Osteocyte (in vitro differentiated cells): ENCODE data around the gene TAAR2. TPM values are rescaled to one million over a fixed set of nuclear protein-coding genes. Genes with fewer than 3 reads are reported as not detected.

Source experiments
- DNase-seq: peaks from one replicate; pipeline ENCODE4 v3.0.0; 2021; ENCODE audit warnings: mixed read lengths; ENCODE audit not compliant: unreplicated experiment; ENCODE audit errors: extremely low spot score
- H3K27ac Mint-ChIP-seq: one replicate; pipeline ENCODE4 v1.8.0; 2021; ENCODE audit warnings: mild to moderate bottlenecking, mixed read lengths; ENCODE audit not compliant: unreplicated experiment
- H3K27me3 Mint-ChIP-seq: one replicate; pipeline ENCODE4 v1.8.0; 2021; ENCODE audit warnings: mixed read lengths; ENCODE audit not compliant: unreplicated experiment
- H3K36me3 Mint-ChIP-seq: one replicate; pipeline ENCODE4 v1.8.0; 2021; ENCODE audit warnings: mixed read lengths; ENCODE audit not compliant: unreplicated experiment
- H3K4me1 Mint-ChIP-seq: one replicate; pipeline ENCODE4 v1.8.0; 2021; ENCODE audit warnings: mixed read lengths; ENCODE audit not compliant: unreplicated experiment
- H3K4me3 Mint-ChIP-seq: one replicate; pipeline ENCODE4 v1.8.0; 2021; ENCODE audit warnings: mild to moderate bottlenecking, moderate library complexity, mixed read lengths; ENCODE audit not compliant: unreplicated experiment
- H3K9me3 Mint-ChIP-seq: one replicate; pipeline ENCODE4 v1.8.0; 2021; ENCODE audit warnings: mixed read lengths; ENCODE audit not compliant: unreplicated experiment
- total RNA-seq: library from RNA; stranded (reverse); gene quantifications from 2 replicates; pipeline ENCODE4 v1.2.1, GENCODE V29; 2021
- TF ChIP-seq, protein P1 (sequence below): fragments of 200-600 bp; sonication (generic); IDR thresholded peaks from 2 replicates; pipeline ENCODE4 v1.5.0; 2021; ENCODE audit warnings: antibody characterized with exemption, mild to moderate bottlenecking, moderate library complexity

TAAR2 gene
- total RNA-seq, 1 donor from 2014 or later = not detected

DNA sequence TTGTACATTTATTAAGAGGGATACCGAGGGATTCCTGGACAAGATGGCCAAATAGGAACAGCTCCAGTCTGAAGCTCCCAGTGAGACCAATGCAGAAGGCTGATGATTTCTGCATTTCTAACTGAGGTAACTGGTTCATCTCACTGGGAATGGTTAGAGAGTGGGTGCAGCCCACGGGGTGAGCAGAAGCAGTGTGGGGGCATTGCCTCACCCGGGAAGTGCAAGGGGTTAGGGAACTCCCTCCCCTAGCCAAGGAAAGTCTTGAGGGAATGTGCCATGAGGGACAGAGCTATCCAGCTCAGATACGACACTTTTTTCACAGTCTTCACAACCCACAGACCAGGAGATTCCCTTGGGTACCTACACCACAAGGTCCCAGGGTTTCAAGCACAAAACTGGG, 10.7 kb upstream of the TAAR2 start:
- Mint-ChIP-seq H3K36me3 (no peaks in the 10 kb centered on the region), H3K9me3 (peaks cover 4% of the 10 kb centered on the region), H3K4me1 (no peaks in the 10 kb centered on the region), H3K27me3 (peaks cover 69% of the 10 kb centered on the region), H3K4me3 (no peak overlapping the region), H3K27ac (no peak overlapping the region)
- TF ChIP-seq, protein P1, sequence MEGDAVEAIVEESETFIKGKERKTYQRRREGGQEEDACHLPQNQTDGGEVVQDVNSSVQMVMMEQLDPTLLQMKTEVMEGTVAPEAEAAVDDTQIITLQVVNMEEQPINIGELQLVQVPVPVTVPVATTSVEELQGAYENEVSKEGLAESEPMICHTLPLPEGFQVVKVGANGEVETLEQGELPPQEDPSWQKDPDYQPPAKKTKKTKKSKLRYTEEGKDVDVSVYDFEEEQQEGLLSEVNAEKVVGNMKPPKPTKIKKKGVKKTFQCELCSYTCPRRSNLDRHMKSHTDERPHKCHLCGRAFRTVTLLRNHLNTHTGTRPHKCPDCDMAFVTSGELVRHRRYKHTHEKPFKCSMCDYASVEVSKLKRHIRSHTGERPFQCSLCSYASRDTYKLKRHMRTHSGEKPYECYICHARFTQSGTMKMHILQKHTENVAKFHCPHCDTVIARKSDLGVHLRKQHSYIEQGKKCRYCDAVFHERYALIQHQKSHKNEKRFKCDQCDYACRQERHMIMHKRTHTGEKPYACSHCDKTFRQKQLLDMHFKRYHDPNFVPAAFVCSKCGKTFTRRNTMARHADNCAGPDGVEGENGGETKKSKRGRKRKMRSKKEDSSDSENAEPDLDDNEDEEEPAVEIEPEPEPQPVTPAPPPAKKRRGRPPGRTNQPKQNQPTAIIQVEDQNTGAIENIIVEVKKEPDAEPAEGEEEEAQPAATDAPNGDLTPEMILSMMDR = no peak
- no peak for DNase-seq

DNA sequence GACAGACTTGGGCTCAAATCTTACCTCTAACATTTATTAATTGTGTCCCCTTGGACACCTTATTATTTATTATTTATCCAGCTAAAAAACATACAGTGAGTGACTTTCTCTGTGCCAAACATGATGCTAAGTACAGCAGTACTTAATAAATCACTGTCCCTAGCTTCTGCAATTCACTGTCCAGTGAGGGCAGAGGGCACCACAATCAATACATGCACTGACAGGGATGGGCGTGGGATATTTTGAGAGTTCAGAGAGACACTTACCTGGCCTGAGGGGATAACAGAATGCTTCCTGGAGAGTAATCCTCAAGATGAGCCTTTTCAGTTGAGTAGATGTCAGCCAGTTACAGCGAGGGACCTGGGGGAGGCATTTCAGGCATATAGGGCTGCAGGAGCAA, 9.3 kb upstream of the TAAR2 start:
- H3K4me1 Mint-ChIP-seq = no peaks in the 10 kb centered on the region
- H3K27ac Mint-ChIP-seq = no peak overlapping the region
- H3K36me3 Mint-ChIP-seq = no peaks in the 10 kb centered on the region
- peaks cover 4% of the 10 kb centered on the region for H3K9me3 Mint-ChIP-seq
- TF ChIP-seq, protein P1 = no peak
- no peak for DNase-seq
- H3K27me3 Mint-ChIP-seq = peaks cover 66% of the 10 kb centered on the region
- no peak overlapping the region for H3K4me3 Mint-ChIP-seq

DNA sequence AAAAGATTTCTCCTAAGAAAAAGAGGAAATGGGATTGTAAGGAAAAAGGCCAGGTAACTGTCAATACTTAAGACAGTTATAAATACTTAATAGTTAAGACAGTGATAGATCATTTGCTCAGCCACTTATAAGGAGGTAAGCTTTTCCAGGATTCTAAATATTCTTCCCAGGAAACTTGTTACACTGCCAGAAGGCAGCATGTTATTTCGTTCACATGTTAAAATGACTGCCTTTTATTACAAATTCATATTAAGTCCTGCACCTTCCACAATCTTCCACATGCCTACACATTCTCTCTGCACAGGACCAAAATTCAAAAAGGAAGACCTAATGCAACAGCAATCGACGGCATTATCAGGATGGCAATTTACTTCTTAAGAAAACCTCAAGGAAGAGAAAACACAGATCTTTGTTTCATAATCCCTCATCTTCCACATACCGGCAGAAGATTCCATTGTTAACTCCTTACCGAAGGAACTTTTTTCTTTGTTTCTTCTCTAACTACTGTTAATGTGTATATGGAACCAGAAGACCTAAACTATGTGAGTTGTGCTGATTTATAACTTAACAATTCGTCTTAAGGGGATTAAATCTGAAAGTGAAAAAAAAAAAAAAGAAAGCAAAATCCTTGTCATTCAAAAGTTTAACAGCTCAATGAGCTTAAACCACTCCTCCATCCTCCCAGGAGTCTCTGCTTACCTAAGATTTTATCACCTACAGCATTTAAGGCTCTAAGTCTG, 799 bp downstream of the TAAR2 start:
- no peak overlapping the region for H3K4me3 Mint-ChIP-seq
- no peaks in the 10 kb centered on the region for H3K36me3 Mint-ChIP-seq
- no peaks in the 10 kb centered on the region for H3K9me3 Mint-ChIP-seq
- no peak for DNase-seq
- peaks cover 45% of the 10 kb centered on the region for H3K27me3 Mint-ChIP-seq
- H3K27ac Mint-ChIP-seq = no peak overlapping the region
- TF ChIP-seq, protein P1 = no peak
- H3K4me1 Mint-ChIP-seq = no peaks in the 10 kb centered on the region

DNA sequence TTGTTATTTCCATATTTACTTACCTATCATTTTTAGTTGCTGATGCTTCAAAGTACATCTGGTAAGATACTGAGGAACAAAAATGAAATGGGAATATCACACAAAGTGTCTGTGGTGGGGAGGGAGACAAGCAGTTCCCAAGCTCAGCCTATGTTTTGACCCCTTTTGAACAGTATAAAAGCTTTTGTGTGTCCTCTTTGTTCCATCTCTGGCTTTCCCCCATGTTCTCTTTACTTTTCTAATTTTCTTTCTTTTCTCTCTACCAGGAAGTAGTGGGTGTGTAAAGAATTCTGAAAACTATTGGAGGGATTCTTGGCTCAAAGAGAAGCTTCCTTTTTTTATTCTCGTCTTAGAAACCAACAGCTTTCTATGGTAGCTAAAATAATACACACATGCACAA, 7.4 kb downstream of the TAAR2 start:
- Mint-ChIP-seq H3K27me3 (peaks cover 32% of the 10 kb centered on the region), H3K36me3 (no peaks in the 10 kb centered on the region), H3K9me3 (no peaks in the 10 kb centered on the region), H3K27ac (no peak overlapping the region), H3K4me3 (no peak overlapping the region), H3K4me1 (no peaks in the 10 kb centered on the region)
- TF ChIP-seq, protein P1 = no peak
- no peak for DNase-seq

DNA sequence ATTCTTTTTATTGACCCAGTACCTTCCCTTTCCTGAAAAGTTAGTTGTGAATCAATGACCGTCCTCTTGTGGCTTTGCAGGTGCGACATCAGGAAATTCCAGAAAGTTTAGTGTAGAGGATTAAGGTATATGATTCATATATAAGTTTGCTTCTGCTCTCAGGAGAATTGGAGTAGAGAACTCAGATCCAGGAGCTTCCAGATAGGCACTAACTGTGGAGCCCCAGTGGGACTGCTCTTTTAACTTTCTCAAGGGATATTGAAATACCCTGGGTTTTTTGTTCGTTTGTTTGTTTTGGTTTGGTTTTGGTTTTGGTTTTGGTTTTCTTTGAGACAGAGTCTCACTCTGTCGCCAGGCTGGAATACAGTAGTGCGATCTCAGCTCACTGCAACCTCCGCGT, 9.5 kb downstream of the TAAR2 start:
- Mint-ChIP-seq H3K4me3 (no peak overlapping the region), H3K27ac (no peak overlapping the region), H3K36me3 (no peaks in the 10 kb centered on the region), H3K27me3 (peaks cover 25% of the 10 kb centered on the region), H3K9me3 (no peaks in the 10 kb centered on the region), H3K4me1 (no peaks in the 10 kb centered on the region)
- TF ChIP-seq, protein P1 = no peak
- DNase-seq = no peak
